Astrocyte of the spinal cord (primary cell): Measurements from ENCODE around the gene ADCY5.

ENCODE experiments used
- DNase-seq: peaks from one replicate; pipeline ENCODE4 v3.0.0; 2011; ENCODE audit warnings: low read depth, low spot score
- H3K4me3 ChIP-seq: 2 replicates; pipeline ENCODE4 v1.5.1; 2011; ENCODE audit warnings: low read depth, mild to moderate bottlenecking, low read length, moderate library complexity
- in situ Hi-C: cut with HindIII; loops from 2 replicates; pipeline ENCODE4 v1.10.0; 2017; ENCODE audit warnings: low sequenced_read_pairs
- TF ChIP-seq, protein P1 (sequence below): IDR thresholded peaks from 2 replicates; pipeline ENCODE4 v1.5.1; 2012; ENCODE audit warnings: low read depth, mild to moderate bottlenecking, low read length, inconsistent platforms

ADCY5 gene

GRCh38 chr3:123281406-123281805 is 167.5 kb downstream of the ADCY5 start:
- no peak for DNase-seq
- in situ Hi-C loops = no loop called here
- TF ChIP-seq, protein P1, sequence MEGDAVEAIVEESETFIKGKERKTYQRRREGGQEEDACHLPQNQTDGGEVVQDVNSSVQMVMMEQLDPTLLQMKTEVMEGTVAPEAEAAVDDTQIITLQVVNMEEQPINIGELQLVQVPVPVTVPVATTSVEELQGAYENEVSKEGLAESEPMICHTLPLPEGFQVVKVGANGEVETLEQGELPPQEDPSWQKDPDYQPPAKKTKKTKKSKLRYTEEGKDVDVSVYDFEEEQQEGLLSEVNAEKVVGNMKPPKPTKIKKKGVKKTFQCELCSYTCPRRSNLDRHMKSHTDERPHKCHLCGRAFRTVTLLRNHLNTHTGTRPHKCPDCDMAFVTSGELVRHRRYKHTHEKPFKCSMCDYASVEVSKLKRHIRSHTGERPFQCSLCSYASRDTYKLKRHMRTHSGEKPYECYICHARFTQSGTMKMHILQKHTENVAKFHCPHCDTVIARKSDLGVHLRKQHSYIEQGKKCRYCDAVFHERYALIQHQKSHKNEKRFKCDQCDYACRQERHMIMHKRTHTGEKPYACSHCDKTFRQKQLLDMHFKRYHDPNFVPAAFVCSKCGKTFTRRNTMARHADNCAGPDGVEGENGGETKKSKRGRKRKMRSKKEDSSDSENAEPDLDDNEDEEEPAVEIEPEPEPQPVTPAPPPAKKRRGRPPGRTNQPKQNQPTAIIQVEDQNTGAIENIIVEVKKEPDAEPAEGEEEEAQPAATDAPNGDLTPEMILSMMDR = no peak
- no peak overlapping the region for H3K4me3 ChIP-seq

DNA sequence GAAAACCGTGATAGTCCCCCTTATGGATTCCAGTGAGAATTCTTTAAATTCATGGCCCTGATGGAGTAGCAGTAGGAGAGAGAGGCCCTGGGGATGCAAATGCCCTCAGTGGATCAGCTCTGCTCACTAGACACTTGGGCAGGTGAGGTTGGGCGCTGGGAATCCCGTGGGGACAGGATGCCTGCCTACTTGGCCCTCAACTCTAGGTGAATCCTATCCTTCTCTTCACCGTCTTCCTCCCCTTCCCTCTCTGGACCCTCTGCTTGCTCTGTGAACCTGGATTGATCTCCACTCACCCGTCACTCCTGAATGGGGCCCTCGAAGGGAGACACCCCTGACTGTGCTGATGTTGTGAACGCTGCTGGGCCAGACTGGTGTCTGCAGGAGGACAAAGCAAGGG is 169.8 kb downstream of the ADCY5 start:
- TF ChIP-seq, protein P1 = no peak
- in situ Hi-C loops = no loop called here
- no peak overlapping the region for H3K4me3 ChIP-seq
- DNase-seq = no peak

DNA sequence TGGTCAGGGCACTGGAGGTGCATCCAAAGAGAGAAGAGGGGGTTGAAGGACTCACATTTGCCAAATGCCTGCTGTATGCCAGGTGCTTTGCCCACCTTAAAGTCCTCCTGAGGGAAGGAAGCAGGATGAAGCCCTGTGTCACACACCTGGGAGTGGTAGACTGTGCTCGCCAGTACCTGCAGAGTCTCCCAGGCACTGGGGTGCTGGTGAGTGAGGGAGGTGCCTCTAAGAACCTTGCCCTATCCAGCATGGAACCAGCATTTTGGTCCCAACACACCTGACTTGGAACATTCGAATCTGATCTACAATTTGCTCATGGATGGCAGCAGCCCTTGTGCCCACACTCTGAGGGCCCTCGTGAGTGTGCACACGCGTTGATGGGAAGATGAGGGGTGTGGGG is 170.4 kb downstream of the ADCY5 start:
- TF ChIP-seq, protein P1 = no peak
- H3K4me3 ChIP-seq = no peak overlapping the region
- in situ Hi-C loops = no loop called here
- DNase-seq = no peak

DNA sequence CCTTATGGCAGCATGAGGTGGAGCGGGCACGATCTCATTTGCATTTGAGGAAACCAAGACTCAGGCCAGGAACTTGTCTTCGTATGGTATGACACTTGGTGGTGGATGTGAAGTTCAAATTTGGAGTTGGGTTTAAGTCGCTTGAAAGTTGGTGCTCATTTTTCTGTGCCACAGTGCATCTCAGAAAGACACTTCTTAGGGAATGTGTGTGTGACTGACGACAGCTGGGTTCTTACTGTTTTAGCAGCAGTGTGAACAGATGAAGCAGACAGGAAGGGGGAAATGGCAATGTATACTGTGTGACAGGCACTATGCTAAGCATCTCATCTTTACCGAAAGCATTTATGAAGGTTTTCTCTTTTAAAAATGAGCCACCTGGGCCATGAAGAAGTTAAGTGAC is 171.8 kb downstream of the ADCY5 start:
- in situ Hi-C loops = no loop called here
- no peak overlapping the region for H3K4me3 ChIP-seq
- TF ChIP-seq, protein P1 = no peak
- no peak for DNase-seq

- in situ Hi-C loops = no loop called here
- TF ChIP-seq, protein P1 = no peak
- DNase-seq = no peak
- no peak overlapping the region for H3K4me3 ChIP-seq
Observed at GRCh38 chr3:123276346-123277006, 172.4 kb downstream of the ADCY5 start.

DNA sequence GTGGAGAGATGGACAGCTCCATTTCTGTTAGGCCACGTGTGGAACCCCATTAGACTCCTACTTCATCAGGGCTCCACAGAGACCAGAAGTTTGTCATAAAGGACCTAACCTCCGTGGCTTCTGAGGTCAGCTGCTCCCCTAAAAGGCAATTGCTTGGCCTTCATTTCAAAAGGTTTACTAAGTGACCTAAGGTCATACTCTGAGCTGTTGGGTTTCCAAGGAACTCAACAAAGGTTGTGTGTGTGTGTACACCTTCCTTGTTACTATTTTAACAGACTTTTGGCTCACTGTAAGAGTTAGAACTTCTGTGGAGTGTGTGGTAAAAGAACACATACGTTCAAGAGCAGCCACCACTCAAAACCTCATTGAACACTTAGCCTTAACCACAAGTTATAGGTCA is 173.2 kb downstream of the ADCY5 start:
- DNase-seq = no peak
- in situ Hi-C loops = no loop called here
- H3K4me3 ChIP-seq = no peak overlapping the region
- TF ChIP-seq, protein P1 = no peak
